Suprapubic skin (tissue), 4 donors: ENCODE results near the gene SKAP1. TPM values are rescaled to one million over a fixed set of nuclear protein-coding genes. Genes with fewer than 3 reads are reported as not detected.

Source experiments
- DNase-seq, 2 donors: peaks; one replicate each; pipeline ENCODE4 v3.0.0-alpha.2; 2019; ENCODE audit warnings: low spot score in 2 of 2
- H3K27ac ChIP-seq: fragments of 200-600 bp; sonication (generic); one replicate; pipeline ENCODE4 v1.5.1; 2019
- H3K27me3 ChIP-seq: fragments of 200-600 bp; sonication (generic); one replicate; pipeline ENCODE4 v1.5.1; 2019
- H3K36me3 ChIP-seq: fragments of 200-600 bp; sonication (generic); one replicate; pipeline ENCODE4 v1.5.1; 2019
- H3K4me1 ChIP-seq: fragments of 200-600 bp; sonication (generic); one replicate; pipeline ENCODE4 v1.5.1; 2019
- H3K4me3 ChIP-seq: fragments of 200-600 bp; sonication (generic); one replicate; pipeline ENCODE4 v1.5.1; 2019; ENCODE audit warnings: mild to moderate bottlenecking
- H3K9me3 ChIP-seq: fragments of 200-600 bp; sonication (generic); one replicate; pipeline ENCODE4 v1.5.1; 2019
- EP300 ChIP-seq: sonication (generic); formaldehyde crosslinking; IDR thresholded peaks from one replicate; pipeline ENCODE4 v1.6.1; 2017; ENCODE audit warnings: antibody characterized with exemption
- POLR2A ChIP-seq, 2 donors: fragments of 450-650 bp; IDR thresholded peaks; one replicate each; pipeline ENCODE4 v1.6.1; 2017; ENCODE audit warnings: antibody characterized with exemption in 2 of 2, mild to moderate bottlenecking in 2 of 2, moderate library complexity in 2 of 2
- POLR2AphosphoS5 ChIP-seq, 3 donors: sonication (generic); formaldehyde crosslinking; IDR thresholded peaks; one replicate each; pipeline ENCODE4 v1.6.1; 2017; ENCODE audit warnings: antibody characterized with exemption in 3 of 3
- WGBS: methylation state at CpG from one replicate; pipeline ENCODE4 v1.1.5; 2018; 5-methylcytosine and 5-hydroxymethylcytosine counted together
- total RNA-seq, 4 donors: library from RNA; depleted of rRNA; stranded (reverse); fragments of >200 nt; gene quantifications; one replicate each; pipeline ENCODE4 v1.1.0, GENCODE V29; 2016
- TF ChIP-seq, protein P1 (sequence below), 2 donors: fragments of 200-600 bp in 1 of 2; fragments of 450-650 bp in 1 of 2; sonication (generic) in 1 of 2; IDR thresholded peaks; one replicate each; pipeline ENCODE4 v1.5.1; 2016 to 2019; ENCODE audit warnings: antibody characterized with exemption in 2 of 2, mild to moderate bottlenecking in 1 of 2, moderate library complexity in 1 of 2

The SKAP1 gene
- total RNA-seq, 4 donors from 2014 or later = 1.0 to 1.5 TPM; not detected in 2

- Histone ChIP-seq H3K4me1 (no peaks in the 10 kb centered on the region), H3K4me3 (no peak overlapping the region), H3K27me3 (peaks cover 39% of the 10 kb centered on the region), H3K27ac (no peak overlapping the region), H3K36me3 (no peaks in the 10 kb centered on the region), H3K9me3 (no peaks in the 10 kb centered on the region)
- TF ChIP-seq EP300 (no peak), POLR2A (IDR thresholded peaks at IDR 0.05) (no peak), POLR2AphosphoS5 (IDR thresholded peaks at IDR 0.05) (no peak)
- TF ChIP-seq, protein P1, sequence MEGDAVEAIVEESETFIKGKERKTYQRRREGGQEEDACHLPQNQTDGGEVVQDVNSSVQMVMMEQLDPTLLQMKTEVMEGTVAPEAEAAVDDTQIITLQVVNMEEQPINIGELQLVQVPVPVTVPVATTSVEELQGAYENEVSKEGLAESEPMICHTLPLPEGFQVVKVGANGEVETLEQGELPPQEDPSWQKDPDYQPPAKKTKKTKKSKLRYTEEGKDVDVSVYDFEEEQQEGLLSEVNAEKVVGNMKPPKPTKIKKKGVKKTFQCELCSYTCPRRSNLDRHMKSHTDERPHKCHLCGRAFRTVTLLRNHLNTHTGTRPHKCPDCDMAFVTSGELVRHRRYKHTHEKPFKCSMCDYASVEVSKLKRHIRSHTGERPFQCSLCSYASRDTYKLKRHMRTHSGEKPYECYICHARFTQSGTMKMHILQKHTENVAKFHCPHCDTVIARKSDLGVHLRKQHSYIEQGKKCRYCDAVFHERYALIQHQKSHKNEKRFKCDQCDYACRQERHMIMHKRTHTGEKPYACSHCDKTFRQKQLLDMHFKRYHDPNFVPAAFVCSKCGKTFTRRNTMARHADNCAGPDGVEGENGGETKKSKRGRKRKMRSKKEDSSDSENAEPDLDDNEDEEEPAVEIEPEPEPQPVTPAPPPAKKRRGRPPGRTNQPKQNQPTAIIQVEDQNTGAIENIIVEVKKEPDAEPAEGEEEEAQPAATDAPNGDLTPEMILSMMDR (IDR thresholded peaks at IDR 0.05) = no peak
- DNase-seq = no peak
- 34% methylated on average over 6 of the region's 6 CpGs for WGBS
These were observed 286.4 kb downstream of the SKAP1 start for GRCh38 chr17:48143629-48144028.

GRCh38 chr17:48139944-48140343 lies 290.1 kb downstream of the SKAP1 start:
- TF ChIP-seq, protein P1 (IDR thresholded peaks at IDR 0.05) = no peak
- TF ChIP-seq EP300 = no peak
- no peak for TF ChIP-seq POLR2A (IDR thresholded peaks at IDR 0.05)
- TF ChIP-seq POLR2AphosphoS5 (IDR thresholded peaks at IDR 0.05) = no peak
- DNase-seq = no peak
- WGBS = 82% methylated on average over 2 of the region's 2 CpGs
- no peak overlapping the region for H3K27ac ChIP-seq
- no peak overlapping the region for H3K4me3 ChIP-seq
- H3K9me3 ChIP-seq = no peaks in the 10 kb centered on the region
- H3K36me3 ChIP-seq = no peaks in the 10 kb centered on the region
- H3K4me1 ChIP-seq = no peaks in the 10 kb centered on the region
- peaks cover 20% of the 10 kb centered on the region for H3K27me3 ChIP-seq

- TF ChIP-seq EP300 (no peak), POLR2AphosphoS5 (IDR thresholded peaks at IDR 0.05) (no peak), POLR2A (IDR thresholded peaks at IDR 0.05) (no peak)
- TF ChIP-seq, protein P1 (IDR thresholded peaks at IDR 0.05) = no peak
- H3K27me3 ChIP-seq = peaks cover 3% of the 10 kb centered on the region
- H3K4me3 ChIP-seq = no peak overlapping the region
- H3K9me3 ChIP-seq = no peaks in the 10 kb centered on the region
- H3K27ac ChIP-seq = no peak overlapping the region
- WGBS = 79% methylated on average over 1 of the region's 1 CpG
- no peaks in the 10 kb centered on the region for H3K4me1 ChIP-seq
- DNase-seq = no peak
- no peaks in the 10 kb centered on the region for H3K36me3 ChIP-seq
These were observed 292.4 kb downstream of the SKAP1 start for GRCh38 chr17:48137656-48138055.

DNA sequence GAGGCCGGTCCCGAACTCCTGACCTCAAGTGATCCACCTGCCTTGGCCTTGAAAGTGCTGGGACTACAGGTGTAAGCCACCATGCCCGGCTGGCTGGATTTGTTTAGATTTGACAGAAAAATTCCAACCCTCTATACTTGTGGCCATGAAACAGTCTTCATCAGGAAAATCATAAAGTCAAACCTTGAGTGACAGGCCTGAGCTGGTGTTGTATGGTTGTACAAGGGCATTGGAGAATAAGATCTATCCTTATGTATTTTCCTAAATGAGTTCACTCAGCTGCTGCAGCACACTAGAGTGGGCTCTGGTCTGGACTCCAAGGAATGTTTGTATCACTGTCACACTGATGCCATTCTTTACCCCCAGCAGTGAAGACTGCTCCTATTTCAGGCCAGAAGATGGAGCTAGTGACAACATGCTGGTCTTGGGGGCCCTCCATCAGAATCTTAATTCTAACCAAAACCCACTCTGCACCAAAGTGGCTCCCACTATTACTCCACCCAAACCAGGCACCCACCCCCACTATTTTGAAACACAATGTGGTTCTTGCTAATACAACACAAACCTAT lies 295.0 kb downstream of the SKAP1 start:
- no peak for DNase-seq
- no peak overlapping the region for H3K27ac ChIP-seq
- no peak for TF ChIP-seq POLR2AphosphoS5 (IDR thresholded peaks at IDR 0.05)
- no peak for TF ChIP-seq POLR2A (IDR thresholded peaks at IDR 0.05)
- TF ChIP-seq EP300 = no peak
- TF ChIP-seq, protein P1 (IDR thresholded peaks at IDR 0.05) = no peak
- H3K4me3 ChIP-seq = no peak overlapping the region
- no peaks in the 10 kb centered on the region for H3K27me3 ChIP-seq
- H3K4me1 ChIP-seq = no peaks in the 10 kb centered on the region
- H3K9me3 ChIP-seq = no peaks in the 10 kb centered on the region
- H3K36me3 ChIP-seq = no peaks in the 10 kb centered on the region
- 90% methylated on average over 3 of the region's 3 CpGs for WGBS

- no peak for DNase-seq
- no peak for TF ChIP-seq EP300
- no peak for TF ChIP-seq POLR2AphosphoS5 (IDR thresholded peaks at IDR 0.05)
- TF ChIP-seq, protein P1 (IDR thresholded peaks at IDR 0.05) = no peak
- TF ChIP-seq POLR2A (IDR thresholded peaks at IDR 0.05) = no peak
- Histone ChIP-seq H3K9me3 (no peaks in the 10 kb centered on the region), H3K4me1 (peaks cover 5% of the 10 kb centered on the region), H3K27ac (no peak overlapping the region), H3K4me3 (no peak overlapping the region), H3K36me3 (no peaks in the 10 kb centered on the region), H3K27me3 (no peaks in the 10 kb centered on the region)
- WGBS = 84% methylated on average over 5 of the region's 5 CpGs
These were observed 297.6 kb downstream of the SKAP1 start for GRCh38 chr17:48132385-48132784.
